ENCODE results near the gene RBBP5. TPM values are rescaled to one million over a fixed set of nuclear protein-coding genes. Genes with fewer than 3 reads are reported as not detected.

The RBBP5 gene
- total RNA-seq, 1 experiment from 2014 or later = 17.9 TPM

DNA sequence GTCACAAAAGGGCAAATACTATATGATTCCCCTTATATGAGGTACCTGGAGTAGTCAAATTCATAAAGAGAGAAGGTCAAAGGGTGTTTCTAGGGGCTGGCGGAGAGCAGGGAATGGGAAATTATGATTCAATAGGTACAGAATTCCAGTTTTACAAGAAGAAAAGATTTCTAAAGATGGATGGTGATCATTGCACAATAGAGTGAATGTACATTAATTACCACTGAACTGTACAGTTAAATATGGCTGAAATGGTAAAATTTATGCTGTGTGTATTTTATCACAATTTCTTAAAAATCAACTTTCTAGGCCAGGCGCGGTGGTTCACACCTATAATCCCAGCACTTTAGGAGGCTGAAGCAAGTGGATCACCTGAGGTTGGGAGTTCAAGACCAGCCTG lies 19.4 kb downstream of the RBBP5 start:
- Histone ChIP-seq H4K20me1 (ENCODE audit: insufficient read depth) (no peaks in the 10 kb centered on the region), H3K27ac (no peak overlapping the region), H3K36me3 (ENCODE audit: low read depth) (peaks cover 38% of the 10 kb centered on the region), H2AFZ (no peak overlapping the region), H3K4me1 (replicated peaks; ENCODE audit: insufficient read depth) (no peaks in the 10 kb centered on the region), H3K4me3 (no peak overlapping the region), H3K9me3 (ENCODE audit: insufficient read depth, low read depth) (no peaks in the 10 kb centered on the region), H3K27me3 (ENCODE audit: insufficient read depth, low read depth) (no peaks in the 10 kb centered on the region), H3K79me2 (ENCODE audit: low read depth) (no peaks in the 10 kb centered on the region), H3K4me2 (no peak overlapping the region), H3K9me2 (ENCODE audit: insufficient read depth) (no peaks in the 10 kb centered on the region), H3F3A (ENCODE audit: insufficient read depth, low read depth) (0 out of 2 replicates have a peak, but pooled peaks cover 6% of the 10 kb centered on the region)
- ChIA-PET POLR2A (ENCODE audit: unreplicated experiment) (no interaction called here), CTCF (no interaction called here)
- TF ChIP-seq, protein P1, sequence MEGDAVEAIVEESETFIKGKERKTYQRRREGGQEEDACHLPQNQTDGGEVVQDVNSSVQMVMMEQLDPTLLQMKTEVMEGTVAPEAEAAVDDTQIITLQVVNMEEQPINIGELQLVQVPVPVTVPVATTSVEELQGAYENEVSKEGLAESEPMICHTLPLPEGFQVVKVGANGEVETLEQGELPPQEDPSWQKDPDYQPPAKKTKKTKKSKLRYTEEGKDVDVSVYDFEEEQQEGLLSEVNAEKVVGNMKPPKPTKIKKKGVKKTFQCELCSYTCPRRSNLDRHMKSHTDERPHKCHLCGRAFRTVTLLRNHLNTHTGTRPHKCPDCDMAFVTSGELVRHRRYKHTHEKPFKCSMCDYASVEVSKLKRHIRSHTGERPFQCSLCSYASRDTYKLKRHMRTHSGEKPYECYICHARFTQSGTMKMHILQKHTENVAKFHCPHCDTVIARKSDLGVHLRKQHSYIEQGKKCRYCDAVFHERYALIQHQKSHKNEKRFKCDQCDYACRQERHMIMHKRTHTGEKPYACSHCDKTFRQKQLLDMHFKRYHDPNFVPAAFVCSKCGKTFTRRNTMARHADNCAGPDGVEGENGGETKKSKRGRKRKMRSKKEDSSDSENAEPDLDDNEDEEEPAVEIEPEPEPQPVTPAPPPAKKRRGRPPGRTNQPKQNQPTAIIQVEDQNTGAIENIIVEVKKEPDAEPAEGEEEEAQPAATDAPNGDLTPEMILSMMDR (conservative IDR thresholded peaks at IDR 0.05) = no peak
- TF ChIP-seq EZH2 (IDR thresholded peaks at IDR 0.05; ENCODE audit: low read depth) = no peak
- DNase-seq = no peak
- no TSS peak for BruUV-seq (replicated peaks)
- intact Hi-C loops (cut with micrococcal nuclease; ENCODE audit: unreplicated experiment) = no loop called here

- TF ChIP-seq EZH2 (IDR thresholded peaks at IDR 0.05; ENCODE audit: low read depth) = no peak
- TF ChIP-seq, protein P1 (conservative IDR thresholded peaks at IDR 0.05) = no peak
- H3K27me3 ChIP-seq (ENCODE audit: insufficient read depth, low read depth) = no peaks in the 10 kb centered on the region
- H4K20me1 ChIP-seq (ENCODE audit: insufficient read depth) = no peaks in the 10 kb centered on the region
- no peak for DNase-seq
- no peak overlapping the region for H2AFZ ChIP-seq
- no peaks in the 10 kb centered on the region for H3K4me1 ChIP-seq (replicated peaks; ENCODE audit: insufficient read depth)
- no peaks in the 10 kb centered on the region for H3K79me2 ChIP-seq (ENCODE audit: low read depth)
- H3K9me3 ChIP-seq (ENCODE audit: insufficient read depth, low read depth) = no peaks in the 10 kb centered on the region
- H3F3A ChIP-seq (ENCODE audit: insufficient read depth, low read depth) = 0 out of 2 replicates have a peak, but pooled peaks cover 1% of the 10 kb centered on the region
- no peak overlapping the region for H3K27ac ChIP-seq
- no peak overlapping the region for H3K4me3 ChIP-seq
- peaks cover 36% of the 10 kb centered on the region for H3K36me3 ChIP-seq (ENCODE audit: low read depth)
- no peaks in the 10 kb centered on the region for H3K9me2 ChIP-seq (ENCODE audit: insufficient read depth)
- ChIA-PET CTCF (interaction anchor here (0.6 to 0.7 kb wide), 2 partner anchors 44 to 138 kb away, joined by 5 to 13 read pairs; no protein-coding TSS in a partner anchor), POLR2A (ENCODE audit: unreplicated experiment) (no interaction called here)
- no TSS peak for BruUV-seq (replicated peaks)
- H3K4me2 ChIP-seq = no peak overlapping the region
- intact Hi-C loops (cut with micrococcal nuclease; ENCODE audit: unreplicated experiment) = no loop called here
Measured at GRCh38 chr1:205098242-205098641, 23.5 kb downstream of the RBBP5 start.

DNA sequence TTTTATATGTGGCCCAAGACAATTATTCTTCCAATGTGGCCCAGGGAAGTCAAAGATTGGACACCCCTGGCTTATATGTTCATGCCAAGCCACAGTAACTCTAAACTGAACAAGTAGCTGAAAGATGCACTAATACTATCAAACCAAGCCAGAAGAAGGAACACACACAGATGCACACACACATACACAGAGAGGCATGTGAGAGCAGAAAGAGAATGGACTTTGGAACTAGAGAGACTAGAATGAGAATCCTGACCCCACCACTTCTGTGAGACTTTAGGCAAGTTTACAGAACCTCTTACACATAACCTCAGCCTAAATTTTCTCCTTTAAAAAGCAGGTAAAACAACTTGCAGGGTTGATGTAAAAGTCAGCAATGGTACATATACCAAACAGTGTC lies 26.4 kb downstream of the RBBP5 start:
- Histone ChIP-seq H3K9me3 (ENCODE audit: insufficient read depth, low read depth) (no peaks in the 10 kb centered on the region), H3K9me2 (ENCODE audit: insufficient read depth) (no peaks in the 10 kb centered on the region), H3K27me3 (ENCODE audit: insufficient read depth, low read depth) (no peaks in the 10 kb centered on the region), H3K4me2 (no peak overlapping the region), H3F3A (ENCODE audit: insufficient read depth, low read depth) (no peaks in the 10 kb centered on the region), H3K36me3 (ENCODE audit: low read depth) (peaks cover 33% of the 10 kb centered on the region), H2AFZ (no peak overlapping the region), H3K27ac (no peak overlapping the region), H3K79me2 (ENCODE audit: low read depth) (no peaks in the 10 kb centered on the region), H3K4me3 (no peak overlapping the region), H3K4me1 (replicated peaks; ENCODE audit: insufficient read depth) (no peaks in the 10 kb centered on the region), H4K20me1 (ENCODE audit: insufficient read depth) (no peaks in the 10 kb centered on the region)
- intact Hi-C loops (cut with micrococcal nuclease; ENCODE audit: unreplicated experiment) = no loop called here
- TF ChIP-seq, protein P1 (conservative IDR thresholded peaks at IDR 0.05) = no peak
- no peak for TF ChIP-seq EZH2 (IDR thresholded peaks at IDR 0.05; ENCODE audit: low read depth)
- POLR2A ChIA-PET (ENCODE audit: unreplicated experiment) = no interaction called here
- CTCF ChIA-PET = no interaction called here
- no TSS peak for BruUV-seq (replicated peaks)
- no peak for DNase-seq
